GM23338 (cell line): ENCODE data around the gene RUNDC3A. TPM values are rescaled to one million over a fixed set of nuclear protein-coding genes. Genes with fewer than 3 reads are reported as not detected.

Source experiments
- ATAC-seq: fragments of 200-7000 bp; cut with Tn5 transposase; 3 replicates; pipeline ENCODE4 v1.9.1; 2020
- DNase-seq: peaks from one replicate; pipeline ENCODE4 v3.0.0-alpha.2; 2015; ENCODE audit warnings: low spot score
- H2AFZ ChIP-seq: fragments of 200-600 bp; sonication (generic); 2 replicates; pipeline ENCODE4 v1.8.0; 2016; ENCODE audit warnings: antibody characterized with exemption, mild to moderate bottlenecking, moderate library complexity
- H3F3A ChIP-seq: fragments of 200-600 bp; sonication (generic); replicated peaks from 2 replicates; pipeline ENCODE4 v1.8.0; 2017; ENCODE audit warnings: antibody characterized with exemption, mixed run types, low read depth
- H3K27ac ChIP-seq: fragments of 200-600 bp; sonication (generic); 2 replicates; pipeline ENCODE4 v1.6.1; 2016; ENCODE audit warnings: low read depth
- H3K27me3 ChIP-seq: fragments of 200-600 bp; sonication (generic); 2 replicates; pipeline ENCODE4 v1.8.0; 2016; ENCODE audit warnings: mild to moderate bottlenecking, mixed run types, moderate library complexity; ENCODE audit not compliant: insufficient read depth
- H3K36me3 ChIP-seq: fragments of 200-600 bp; sonication (generic); 2 replicates; pipeline ENCODE4 v1.8.0; 2016; ENCODE audit warnings: mild to moderate bottlenecking; ENCODE audit not compliant: insufficient read depth
- H3K4me1 ChIP-seq: fragments of 200-600 bp; sonication (generic); 2 replicates; pipeline ENCODE4 v1.8.0; 2016; ENCODE audit warnings: mild to moderate bottlenecking, moderate library complexity; ENCODE audit not compliant: insufficient read depth
- H3K4me2 ChIP-seq: fragments of 200-600 bp; sonication (generic); 2 replicates; pipeline ENCODE4 v1.7.1; 2017; ENCODE audit warnings: mixed run types
- H3K4me3 ChIP-seq: fragments of 200-600 bp; sonication (generic); 2 replicates; pipeline ENCODE4 v1.6.1; 2016; ENCODE audit warnings: mixed run types
- H3K79me2 ChIP-seq: fragments of 200-600 bp; sonication (generic); replicated peaks from 2 replicates; pipeline ENCODE4 v1.8.0; 2017; ENCODE audit warnings: mild to moderate bottlenecking; ENCODE audit not compliant: insufficient read depth
- H3K9me2 ChIP-seq: fragments of 200-600 bp; sonication (generic); 2 replicates; pipeline ENCODE4 v1.8.0; 2017; ENCODE audit not compliant: insufficient read depth
- H4K20me1 ChIP-seq: fragments of 200-600 bp; sonication (generic); replicated peaks from 2 replicates; pipeline ENCODE4 v1.8.0; 2017; ENCODE audit warnings: mild to moderate bottlenecking; ENCODE audit not compliant: insufficient read depth
- H3K27ac Mint-ChIP-seq: 2 replicates; pipeline ENCODE4 v1.8.0; 2020; ENCODE audit warnings: inconsistent platforms, mild to moderate bottlenecking, moderate library complexity, mixed read lengths
- H3K27me3 Mint-ChIP-seq: 3 replicates; pipeline ENCODE4 v1.8.0; 2022; ENCODE audit warnings: low read depth, mild to moderate bottlenecking, moderate library complexity, mixed read lengths, inconsistent platforms; ENCODE audit not compliant: insufficient read depth, poor library complexity
- H3K36me3 Mint-ChIP-seq: 3 replicates; pipeline ENCODE4 v1.8.0; 2021; ENCODE audit warnings: low read depth, mild to moderate bottlenecking, inconsistent platforms, moderate library complexity, mixed read lengths
- H3K4me1 Mint-ChIP-seq: 3 replicates; pipeline ENCODE4 v1.8.0; 2020; ENCODE audit warnings: mild to moderate bottlenecking, inconsistent platforms, mixed read lengths
- H3K4me3 Mint-ChIP-seq: 3 replicates; pipeline ENCODE4 v1.8.0; 2021; ENCODE audit warnings: moderate library complexity, mild to moderate bottlenecking, inconsistent platforms, mixed read lengths
- H3K9me3 Mint-ChIP-seq: 3 replicates; pipeline ENCODE4 v1.8.0; 2020; ENCODE audit warnings: moderate library complexity, mild to moderate bottlenecking, inconsistent platforms, mixed read lengths
- CREB1 ChIP-seq: fragments of 250-450 bp; sonication (Bioruptor Pico); IDR thresholded peaks from 2 replicates; pipeline ENCODE4 v1.5.0; 2020; ENCODE audit warnings: low read depth, mild to moderate bottlenecking, moderate library complexity
- CTCF ChIP-seq, 2 experiments: fragments of 200-600 bp in 1 of 2; sonication (generic) in 1 of 2; conservative IDR thresholded peaks; 2 replicates each; pipeline versions ENCODE4 v1.5.1 to v1.6.1; 2016 to 2017; ENCODE audit warnings: antibody characterized with exemption in 2 of 2, low read depth in 2 of 2, mild to moderate bottlenecking in 2 of 2, moderate library complexity in 1 of 2
- ETS1 ChIP-seq: IDR thresholded peaks from 2 replicates; pipeline ENCODE4 v1.6.1; 2016; ENCODE audit warnings: antibody characterized with exemption
- EZH2 ChIP-seq: fragments of 200-600 bp; sonication (generic); IDR thresholded peaks from one replicate; pipeline ENCODE4 v1.8.0; 2017; ENCODE audit warnings: antibody characterized with exemption, mild to moderate bottlenecking, low read depth; ENCODE audit not compliant: unreplicated experiment
- EZH2phosphoT487 ChIP-seq: fragments of 200-600 bp; sonication (generic); IDR thresholded peaks from one replicate; pipeline ENCODE4 v1.8.1; 2018; ENCODE audit warnings: antibody characterized with exemption; ENCODE audit not compliant: unreplicated experiment
- NANOG ChIP-seq: IDR thresholded peaks from 2 replicates; pipeline ENCODE4 v1.6.1; 2016; ENCODE audit warnings: antibody characterized with exemption, borderline replicate concordance
- STAT1 ChIP-seq: IDR thresholded peaks from one replicate; pipeline ENCODE4 v1.6.1; 2016; ENCODE audit warnings: antibody characterized with exemption; ENCODE audit not compliant: unreplicated experiment
- ZNF331 ChIP-seq: fragments of 250-450 bp; sonication (Bioruptor Pico); IDR thresholded peaks from 2 replicates; pipeline ENCODE4 v1.5.0; 2020; ENCODE audit warnings: low read depth, mild to moderate bottlenecking, moderate library complexity
- ZNF462 ChIP-seq: fragments of 250-450 bp; sonication (Bioruptor Pico); IDR thresholded peaks from 2 replicates; pipeline ENCODE4 v1.5.0; 2020; ENCODE audit warnings: mild to moderate bottlenecking, moderate library complexity
- polyA plus RNA-seq: library from polyadenylated mRNA; unstranded; fragments of >200 nt; fragmentation: Nextera tagmentation; extraction: Ambion mirVana; gene quantifications from 2 replicates; pipeline ENCODE4 v1.2.1, GENCODE V29; 2016
- total RNA-seq: library from RNA; depleted of rRNA; stranded (reverse); fragments of >200 nt; shearing (Covaris generic); gene quantifications from 2 replicates; pipeline ENCODE4 v1.2.3, GENCODE V29; 2014

RUNDC3A gene
- total and polyA plus RNA-seq, 2 experiments from 2014 or later = 3.7 to 5.5 TPM

- Histone ChIP-seq H3K79me2 (no peaks in the 10 kb centered on the region), H2AFZ (no peak overlapping the region), H3K36me3 (no peaks in the 10 kb centered on the region), H4K20me1 (no peaks in the 10 kb centered on the region), H3K27me3 (no peaks in the 10 kb centered on the region), H3K4me2 (no peak overlapping the region), H3K27ac (no peak overlapping the region), H3K4me3 (no peak overlapping the region), H3F3A (no peaks in the 10 kb centered on the region), H3K4me1 (peaks cover 7% of the 10 kb centered on the region; the same call in 1 of the 2 replicates), H3K9me2 (no peaks in the 10 kb centered on the region)
- no peak; the same call in 2 of the 3 replicates for ATAC-seq
- Mint-ChIP-seq H3K27ac (no peak overlapping the region; the same call in 1 of the 2 replicates), H3K36me3 (no peaks in the 10 kb centered on the region; the same call in 2 of the 3 replicates), H3K4me3 (no peak overlapping the region), H3K4me1 (peaks cover 20% of the 10 kb centered on the region), H3K9me3 (no peaks in the 10 kb centered on the region), H3K27me3 (peaks cover 15% of the 10 kb centered on the region)
- DNase-seq = no peak
- TF ChIP-seq STAT1 (no peak), EZH2 (no peak), NANOG (no peak), EZH2phosphoT487 (no peak), ZNF462 (CRISPR knock-in tag) (no peak), CTCF (conservative IDR thresholded peaks at IDR 0.05; ENCODE audit: low read depth in 2 of 2) (no peak), ETS1 (no peak), CREB1 (CRISPR knock-in tag) (no peak), ZNF331 (no peak)
Measured at GRCh38 chr17:44272321-44272951, 36.0 kb upstream of the RUNDC3A start.
